Measurements from ENCODE around the gene SKA3. TPM values are rescaled to one million over a fixed set of nuclear protein-coding genes. Genes with fewer than 3 reads are reported as not detected.

SKA3 gene
- total and polyA plus RNA-seq, 4 donors: 0.50 to 3.2 (median 1.8) TPM

GRCh38 chr13:21115231-21115630 is 61.1 kb downstream of the SKA3 start:
- Histone ChIP-seq H3K27ac (ENCODE audit: low read depth in 1 of 2, low read length in 1 of 2) (no peak overlapping the region), H3K36me3 (ENCODE audit: control insufficient read depth in 4 of 4, insufficient read depth in 4 of 4, low read length in 4 of 4) (no peaks in the 10 kb centered on the region), H3K9ac (ENCODE audit: insufficient read depth in 1 of 2, low read length in 2 of 2) (no peak overlapping the region), H3K4me3 (no peak overlapping the region), H3K4me1 (ENCODE audit: control insufficient read depth in 5 of 5, insufficient read depth in 5 of 5, low read length in 5 of 5) (peaks cover 0 to 25% (median 0%) of the 10 kb centered on the region in 5 donors), H3K9me3 (ENCODE audit: control insufficient read depth in 4 of 4, insufficient read depth in 3 of 4, low read length in 3 of 4) (no peaks in the 10 kb centered on the region), H3K27me3 (ENCODE audit: control insufficient read depth in 3 of 3, insufficient read depth in 3 of 3, low read length in 2 of 3) (no peaks in the 10 kb centered on the region)
- TF ChIP-seq CTCF (IDR thresholded peaks at IDR 0.05; ENCODE audit: control extremely low read depth, extremely low read depth): no peak
- WGBS, 2 donors: 61 to 64% methylated on average over 3 of the region's 3 CpGs
- no peak for ATAC-seq (ENCODE audit: insufficient read depth, low FRiP score)
- DNase-seq: peak; percentile 89 to 95 (median 95)

DNA sequence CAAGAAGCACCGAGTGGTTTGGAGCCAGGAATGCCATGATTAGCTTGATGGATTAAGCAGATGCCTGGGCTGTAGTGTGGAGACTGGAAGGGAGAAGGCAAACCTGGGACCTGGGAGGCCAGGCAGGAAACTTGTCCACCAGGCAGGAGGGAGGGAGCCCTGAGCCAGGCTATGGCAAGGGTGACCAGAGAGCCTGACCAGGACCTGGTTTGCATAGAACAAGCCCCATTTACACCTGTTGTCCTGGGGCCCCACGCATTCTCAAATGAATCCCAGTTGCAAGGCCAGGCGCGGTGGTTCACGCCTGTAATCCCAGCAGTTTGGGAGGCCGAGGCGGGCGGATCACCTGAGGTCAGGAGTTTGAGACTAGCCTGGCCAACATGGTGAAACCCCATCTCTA is 64.8 kb downstream of the SKA3 start:
- DNase-seq: no peak
- 82 to 87% methylated on average over 7 to 8 of the region's 8 CpGs for WGBS, 2 donors
- no peaks in the 10 kb centered on the region for H3K27me3 ChIP-seq (ENCODE audit: control insufficient read depth in 3 of 3, insufficient read depth in 3 of 3, low read length in 2 of 3)

DNA sequence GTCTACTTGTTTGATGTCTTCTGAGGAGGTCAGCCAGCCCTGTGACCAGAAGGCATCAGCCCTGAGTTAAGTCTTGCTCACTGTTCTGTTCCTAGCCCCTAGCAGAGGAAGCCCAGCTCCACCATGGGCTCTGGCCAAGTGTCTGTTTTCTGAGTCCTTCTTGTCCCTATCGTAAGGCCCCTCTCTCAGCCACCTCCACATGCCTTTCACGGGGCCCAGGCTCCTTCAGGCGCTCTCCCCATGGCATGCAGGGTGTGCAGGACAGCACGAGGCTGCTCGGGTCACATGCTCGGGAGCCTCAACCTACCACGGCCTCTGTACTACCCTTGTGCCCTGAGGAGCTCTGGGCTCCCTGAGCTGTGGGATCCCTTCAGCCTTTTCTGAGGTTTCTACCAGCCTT is 67.2 kb downstream of the SKA3 start:
- DNase-seq (no peak), ATAC-seq (ENCODE audit: insufficient read depth, low FRiP score) (no peak)
- no peak overlapping the region for H3K9ac ChIP-seq (ENCODE audit: insufficient read depth in 1 of 2, low read length in 2 of 2)
- H3K27ac ChIP-seq (ENCODE audit: low read depth in 1 of 2, low read length in 1 of 2): no peak overlapping the region
- no peaks in the 10 kb centered on the region for H3K9me3 ChIP-seq (ENCODE audit: control insufficient read depth in 4 of 4, insufficient read depth in 3 of 4, low read length in 3 of 4)
- 86 to 92% methylated on average over 7 of the region's 7 CpGs for WGBS, 2 donors
- no peaks in the 10 kb centered on the region for H3K36me3 ChIP-seq (ENCODE audit: control insufficient read depth in 4 of 4, insufficient read depth in 4 of 4, low read length in 4 of 4)
- no peak for TF ChIP-seq CTCF (IDR thresholded peaks at IDR 0.05; ENCODE audit: control extremely low read depth, extremely low read depth)
- H3K4me1 ChIP-seq (ENCODE audit: control insufficient read depth in 5 of 5, insufficient read depth in 5 of 5, low read length in 5 of 5): peaks cover 0 to 9% (median 0%) of the 10 kb centered on the region in 5 donors
- H3K4me3 ChIP-seq: no peak overlapping the region
- H3K27me3 ChIP-seq (ENCODE audit: control insufficient read depth in 3 of 3, insufficient read depth in 3 of 3, low read length in 2 of 3): no peaks in the 10 kb centered on the region

More for the DNA sequence above, 64.8 kb downstream of the SKA3 start:
- no peak overlapping the region for H3K9ac ChIP-seq (ENCODE audit: insufficient read depth in 1 of 2, low read length in 2 of 2)
- H3K27ac ChIP-seq (ENCODE audit: low read depth in 1 of 2, low read length in 1 of 2): no peak overlapping the region
- no peak for TF ChIP-seq CTCF (IDR thresholded peaks at IDR 0.05; ENCODE audit: control extremely low read depth, extremely low read depth)
- peaks cover 0 to 24% (median 0%) of the 10 kb centered on the region in 5 donors for H3K4me1 ChIP-seq (ENCODE audit: control insufficient read depth in 5 of 5, insufficient read depth in 5 of 5, low read length in 5 of 5)
- H3K4me3 ChIP-seq: no peak overlapping the region
- no peaks in the 10 kb centered on the region for H3K36me3 ChIP-seq (ENCODE audit: control insufficient read depth in 4 of 4, insufficient read depth in 4 of 4, low read length in 4 of 4)
- ATAC-seq (ENCODE audit: insufficient read depth, low FRiP score): no peak
- H3K9me3 ChIP-seq (ENCODE audit: control insufficient read depth in 4 of 4, insufficient read depth in 3 of 4, low read length in 3 of 4): no peaks in the 10 kb centered on the region

GRCh38 chr13:21106089-21106488 is 70.3 kb downstream of the SKA3 start:
- DNase-seq (no peak), ATAC-seq (ENCODE audit: insufficient read depth, low FRiP score) (no peak)
- Histone ChIP-seq H3K27me3 (ENCODE audit: control insufficient read depth in 3 of 3, insufficient read depth in 3 of 3, low read length in 2 of 3) (no peaks in the 10 kb centered on the region), H3K9me3 (ENCODE audit: control insufficient read depth in 4 of 4, insufficient read depth in 3 of 4, low read length in 3 of 4) (no peaks in the 10 kb centered on the region), H3K36me3 (ENCODE audit: control insufficient read depth in 4 of 4, insufficient read depth in 4 of 4, low read length in 4 of 4) (no peaks in the 10 kb centered on the region), H3K9ac (ENCODE audit: insufficient read depth in 1 of 2, low read length in 2 of 2) (peak overlapping the region in 1 of 2 donors; percentile 40), H3K4me1 (ENCODE audit: control insufficient read depth in 5 of 5, insufficient read depth in 5 of 5, low read length in 5 of 5) (peaks cover 0 to 3% (median 0%) of the 10 kb centered on the region in 5 donors), H3K27ac (ENCODE audit: low read depth in 1 of 2, low read length in 1 of 2) (no peak overlapping the region), H3K4me3 (no peak overlapping the region)
- no peak for TF ChIP-seq CTCF (IDR thresholded peaks at IDR 0.05; ENCODE audit: control extremely low read depth, extremely low read depth)
- WGBS, 2 donors: 42 to 70% methylated on average over 4 of the region's 4 CpGs

Measured in lung (tissue), 12 donors.